Liver (tissue), 3 donors: ENCODE measurements around the gene CCDC88C.

Source experiments
- ATF3 ChIP-seq: IDR thresholded peaks from 2 replicates; pipeline ENCODE4 v1.6.1; 2016; ENCODE audit warnings: antibody characterized with exemption
- CTCF ChIP-seq: fragments of 150-350 bp; IDR thresholded peaks from 2 replicates; pipeline ENCODE4 v1.5.1; 2017; ENCODE audit warnings: improper control_type of control experiment, low read depth, low read length; ENCODE audit not compliant: missing input control
- GABPA ChIP-seq, 2 donors: IDR thresholded peaks in 1 of 2; conservative IDR thresholded peaks in 1 of 2; 2 replicates each; pipeline ENCODE4 v1.6.1; 2016; ENCODE audit warnings: antibody characterized with exemption in 2 of 2, mild to moderate bottlenecking in 1 of 2, moderate library complexity in 1 of 2
- HNF4G ChIP-seq: IDR thresholded peaks from 2 replicates; pipeline ENCODE4 v1.6.1; 2016; ENCODE audit warnings: antibody characterized with exemption
- JUND ChIP-seq, 2 donors: IDR thresholded peaks; 2 replicates each; pipeline ENCODE4 v1.6.1; 2016; ENCODE audit warnings: antibody characterized with exemption in 2 of 2
- MAX ChIP-seq: IDR thresholded peaks from 2 replicates; pipeline ENCODE4 v1.6.1; 2016; ENCODE audit warnings: antibody characterized with exemption
- RAD21 ChIP-seq, 2 donors: IDR thresholded peaks; 2 replicates each; pipeline ENCODE4 v1.6.1; 2016; ENCODE audit warnings: antibody characterized with exemption in 2 of 2, mild to moderate bottlenecking in 2 of 2
- REST ChIP-seq: IDR thresholded peaks from 2 replicates; pipeline ENCODE4 v1.6.1; 2016; ENCODE audit warnings: antibody characterized with exemption, mild to moderate bottlenecking
- SP1 ChIP-seq: IDR thresholded peaks from 2 replicates; pipeline ENCODE4 v1.6.1; 2018; ENCODE audit warnings: antibody characterized with exemption, mild to moderate bottlenecking
- TAF1 ChIP-seq: conservative IDR thresholded peaks from 2 replicates; pipeline ENCODE4 v1.6.1; 2016; ENCODE audit warnings: antibody characterized with exemption, mild to moderate bottlenecking
- YY1 ChIP-seq: IDR thresholded peaks from 2 replicates; pipeline ENCODE4 v1.6.1; 2016; ENCODE audit warnings: antibody characterized with exemption, mild to moderate bottlenecking
- ZBTB33 ChIP-seq: IDR thresholded peaks from 2 replicates; pipeline ENCODE4 v1.6.1; 2016; ENCODE audit warnings: antibody characterized with exemption
- donor health status: healthy.
- donor health status: healthy.

- TF ChIP-seq JUND (IDR thresholded peaks at IDR 0.05): no peak
- no peak for TF ChIP-seq RAD21 (IDR thresholded peaks at IDR 0.05)
- no peak for TF ChIP-seq YY1
- no peak for TF ChIP-seq CTCF
- no peak for TF ChIP-seq REST
- TF ChIP-seq MAX: no peak
- TF ChIP-seq SP1: no peak
- no peak for TF ChIP-seq TAF1
- no peak for TF ChIP-seq ATF3
- TF ChIP-seq GABPA (IDR thresholded peaks at IDR 0.05 in 1 of 2, conservative IDR thresholded peaks at IDR 0.05 in 1 of 2): no peak
- TF ChIP-seq ZBTB33: no peak
- no peak for TF ChIP-seq HNF4G
Measured at GRCh38 chr14:91322623-91323022, 95.0 kb downstream of the CCDC88C start.
